SK-N-SH (cell line): Measurements from ENCODE around the gene UBASH3B.

ENCODE experiments used
- CTCF ChIP-seq: fragments of 200-600 bp; sonication (generic); IDR thresholded peaks from 2 replicates; pipeline ENCODE4 v1.6.1; 2017; ENCODE audit warnings: antibody characterized with exemption, mild to moderate bottlenecking, moderate library complexity
- POLR2AphosphoS5 ChIP-seq: IDR thresholded peaks from 2 replicates; pipeline ENCODE4 v1.6.1; 2012; ENCODE audit warnings: low read depth, low read length
- ZBTB33 ChIP-seq: IDR thresholded peaks from 2 replicates; pipeline ENCODE4 v1.4.0; 2012; ENCODE audit warnings: low read depth, borderline replicate concordance

GRCh38 chr11:122823564-122823963, 168.0 kb downstream of the UBASH3B start:
- TF ChIP-seq CTCF (no peak), POLR2AphosphoS5 (no peak), ZBTB33 (no peak)
